Neural cell (in vitro differentiated cells): Measurements from ENCODE around the gene LTA4H. TPM values are rescaled to one million over a fixed set of nuclear protein-coding genes. Genes with fewer than 3 reads are reported as not detected.
A peak's percentile ranks its signal among the peaks of the same experiment; 100 is the strongest.

Source experiments
- H2AFZ ChIP-seq: fragments of 200-600, 300-800 bp; sonication (generic), shearing (Covaris generic); 2 replicates; pipeline ENCODE4 v1.6.0; 2014; ENCODE audit warnings: low read depth, mild to moderate bottlenecking, antibody characterized with exemption, low read length, moderate library complexity
- H3F3A ChIP-seq: fragments of 200-600 bp; shearing (Covaris generic); 2 replicates; pipeline ENCODE4 v1.6.1; 2016; ENCODE audit warnings: mild to moderate bottlenecking, moderate library complexity, mixed read lengths, antibody characterized with exemption, low read length; ENCODE audit not compliant: insufficient read depth, poor library complexity, severe bottlenecking
- H3K27ac ChIP-seq: fragments of 200-600, 300-800 bp; sonication (generic), shearing (Covaris generic); 2 replicates; pipeline ENCODE4 v1.5.1; 2014; ENCODE audit warnings: mild to moderate bottlenecking, low read length, moderate library complexity
- H3K27me3 ChIP-seq: fragments of 300-800, 200-600 bp; sonication (generic), shearing (Covaris generic); 2 replicates; pipeline ENCODE4 v1.6.0; 2014; ENCODE audit warnings: mild to moderate bottlenecking, low read depth, low read length, moderate library complexity; ENCODE audit not compliant: insufficient read depth
- H3K36me3 ChIP-seq: fragments of 300-800, 200-600 bp; sonication (generic), shearing (Covaris generic); 2 replicates; pipeline ENCODE4 v1.5.1; 2014; ENCODE audit warnings: mild to moderate bottlenecking, antibody characterized with exemption, low read length, moderate library complexity; ENCODE audit not compliant: insufficient read depth
- H3K4me2 ChIP-seq: fragments of 300-800, 200-600 bp; sonication (generic), shearing (Covaris generic); 2 replicates; pipeline ENCODE4 v1.6.0; 2014; ENCODE audit warnings: mild to moderate bottlenecking, low read length
- H3K4me3 ChIP-seq: fragments of 300-800, 200-600 bp; sonication (generic), shearing (Covaris generic); 2 replicates; pipeline ENCODE4 v1.5.1; 2014; ENCODE audit warnings: mild to moderate bottlenecking, low read length, moderate library complexity
- H3K79me2 ChIP-seq: fragments of 200-600 bp; shearing (Covaris generic); replicated peaks from 2 replicates; pipeline ENCODE4 v1.6.0; 2014; ENCODE audit warnings: mild to moderate bottlenecking, low read length, moderate library complexity; ENCODE audit not compliant: insufficient read depth
- H3K9ac ChIP-seq: fragments of 300-800, 200-600 bp; sonication (generic), shearing (Covaris generic); 2 replicates; pipeline ENCODE4 v1.6.1; 2016; ENCODE audit warnings: mild to moderate bottlenecking, low read length, mixed read lengths
- H3K9me2 ChIP-seq: fragments of 200-600 bp; shearing (Covaris generic); 2 replicates; pipeline ENCODE4 v1.6.1; 2016; ENCODE audit warnings: mild to moderate bottlenecking, low read length, mixed read lengths; ENCODE audit not compliant: insufficient read depth
- H3K9me3 ChIP-seq: fragments of 200-600, 300-800 bp; sonication (generic), shearing (Covaris generic); 2 replicates; pipeline ENCODE4 v1.6.1; 2016; ENCODE audit warnings: mild to moderate bottlenecking, mixed run types, low read length, moderate library complexity, mixed read lengths
- H4K20me1 ChIP-seq: fragments of 200-600 bp; shearing (Covaris generic); 2 replicates; pipeline ENCODE4 v1.6.1; 2016; ENCODE audit warnings: mild to moderate bottlenecking, mixed run types; ENCODE audit not compliant: insufficient read depth
- CTCF ChIP-seq: fragments of 450-650 bp; IDR thresholded peaks from 2 replicates; pipeline ENCODE4 v1.5.1; 2014; ENCODE audit warnings: antibody characterized with exemption, mild to moderate bottlenecking, moderate library complexity; ENCODE audit not compliant: poor library complexity, severe bottlenecking
- EP300 ChIP-seq: fragments of 450-650 bp; conservative IDR thresholded peaks from 2 replicates; pipeline ENCODE4 v1.6.1; 2014; ENCODE audit warnings: antibody characterized with exemption, mild to moderate bottlenecking, moderate library complexity; ENCODE audit not compliant: poor library complexity, severe bottlenecking
- EZH2 ChIP-seq: fragments of 200-600, 300-800 bp; shearing (Covaris generic), sonication (generic); IDR thresholded peaks from 2 replicates; pipeline ENCODE4 v1.6.1; 2014; ENCODE audit warnings: antibody characterized with exemption, low read length, borderline replicate concordance, mild to moderate bottlenecking; ENCODE audit not compliant: insufficient read depth, poor library complexity, severe bottlenecking
- MXI1 ChIP-seq: fragments of 450-650 bp; conservative IDR thresholded peaks from 2 replicates; pipeline ENCODE4 v1.6.1; 2014; ENCODE audit warnings: antibody characterized with exemption, mild to moderate bottlenecking; ENCODE audit not compliant: poor library complexity, severe bottlenecking
- POLR2AphosphoS5 ChIP-seq: IDR thresholded peaks from 2 replicates; pipeline ENCODE4 v1.6.1; 2012
- RAD21 ChIP-seq: fragments of 450-650 bp; conservative IDR thresholded peaks from 2 replicates; pipeline ENCODE4 v1.6.1; 2014; ENCODE audit warnings: antibody characterized with exemption, mild to moderate bottlenecking, moderate library complexity
- REST ChIP-seq: IDR thresholded peaks from 2 replicates; pipeline ENCODE4 v1.6.1; 2012; ENCODE audit warnings: borderline replicate concordance
- SMC3 ChIP-seq: fragments of 450-650 bp; conservative IDR thresholded peaks from 2 replicates; pipeline ENCODE4 v1.6.1; 2014; ENCODE audit warnings: antibody characterized with exemption, mild to moderate bottlenecking, moderate library complexity; ENCODE audit not compliant: poor library complexity
- TAF1 ChIP-seq: IDR thresholded peaks from 2 replicates; pipeline ENCODE4 v1.6.1; 2012; ENCODE audit warnings: low read depth
- polyA plus RNA-seq: library from polyadenylated mRNA; depleted of rRNA; stranded (reverse); fragments of >200 nt; gene quantifications from 2 replicates; pipeline ENCODE4 v1.2.3, GENCODE V29; 2014

The LTA4H gene
- polyA plus RNA-seq, 1 donor from 2014 or later: 55.3 TPM

GRCh38 chr12:96015672-96016071 lies 19.7 kb downstream of the LTA4H start:
- Histone ChIP-seq H3K9me3 (no peaks in the 10 kb centered on the region), H3K9ac (no peak overlapping the region), H3K79me2 (no peaks in the 10 kb centered on the region), H3K9me2 (no peaks in the 10 kb centered on the region), H3F3A (no peaks in the 10 kb centered on the region), H2AFZ (no peak overlapping the region), H3K36me3 (no peaks in the 10 kb centered on the region), H3K27ac (no peak overlapping the region), H4K20me1 (no peaks in the 10 kb centered on the region), H3K4me2 (no peak overlapping the region), H3K4me3 (no peak overlapping the region), H3K27me3 (no peaks in the 10 kb centered on the region)
- no peak for TF ChIP-seq POLR2AphosphoS5
- TF ChIP-seq CTCF: peak; percentile 57
- peak; percentile 70 for TF ChIP-seq SMC3
- TF ChIP-seq RAD21: peak; percentile 51

GRCh38 chr12:96014943-96015599 lies 20.3 kb downstream of the LTA4H start:
- no peak overlapping the region for H3K9ac ChIP-seq
- H3K4me3 ChIP-seq: no peak overlapping the region
- H3K9me2 ChIP-seq: no peaks in the 10 kb centered on the region
- TF ChIP-seq POLR2AphosphoS5 (no peak), CTCF (no peak), EP300 (no peak), SMC3 (no peak), MXI1 (no peak), EZH2 (no peak), TAF1 (no peak), REST (no peak), RAD21 (no peak)
- no peaks in the 10 kb centered on the region for H3K9me3 ChIP-seq
- no peak overlapping the region for H3K4me2 ChIP-seq
- H3K27me3 ChIP-seq: no peaks in the 10 kb centered on the region
- H3K79me2 ChIP-seq: no peaks in the 10 kb centered on the region
- no peaks in the 10 kb centered on the region for H3F3A ChIP-seq
- H2AFZ ChIP-seq: no peak overlapping the region
- no peaks in the 10 kb centered on the region for H4K20me1 ChIP-seq
- no peaks in the 10 kb centered on the region for H3K36me3 ChIP-seq
- no peak overlapping the region for H3K27ac ChIP-seq
